Neural progenitor cell (in vitro differentiated cells): ENCODE results near the gene NEUROG1. TPM values are rescaled to one million over a fixed set of nuclear protein-coding genes. Genes with fewer than 3 reads are reported as not detected.
A peak's percentile ranks its signal among the peaks of the same experiment; 100 is the strongest.

Source experiments
- DNase-seq: peaks from one replicate; pipeline ENCODE4 v3.0.0-alpha.2; 2016; ENCODE audit warnings: low spot score
- H2AFZ ChIP-seq: fragments of 200-600 bp; sonication (generic); replicated peaks from 2 replicates; pipeline ENCODE4 v1.6.1; 2016; ENCODE audit warnings: antibody characterized with exemption
- H3F3A ChIP-seq: fragments of 200-600 bp; sonication (generic); 2 replicates; pipeline ENCODE4 v1.6.1; 2016; ENCODE audit warnings: antibody characterized with exemption, low read depth
- H3K27ac ChIP-seq: fragments of 200-600 bp; sonication (generic); 2 replicates; pipeline ENCODE4 v1.5.1; 2016; ENCODE audit warnings: mild to moderate bottlenecking
- H3K27me3 ChIP-seq: fragments of 200-600 bp; sonication (generic); 2 replicates; pipeline ENCODE4 v1.6.1; 2016; ENCODE audit warnings: mild to moderate bottlenecking, moderate library complexity
- H3K36me3 ChIP-seq: fragments of 200-600 bp; sonication (generic); 2 replicates; pipeline ENCODE4 v1.5.1; 2016
- H3K4me1 ChIP-seq: fragments of 200-600 bp; sonication (generic); 2 replicates; pipeline ENCODE4 v1.6.1; 2016; ENCODE audit warnings: mixed run types
- H3K4me2 ChIP-seq: fragments of 200-600 bp; sonication (generic); 2 replicates; pipeline ENCODE4 v1.6.1; 2016
- H3K4me3 ChIP-seq: fragments of 200-600 bp; sonication (generic); 2 replicates; pipeline ENCODE4 v1.5.1; 2016
- H3K79me2 ChIP-seq: fragments of 200-600 bp; sonication (generic); 2 replicates; pipeline ENCODE4 v1.6.1; 2016; ENCODE audit warnings: low read depth
- H3K9ac ChIP-seq: fragments of 200-600 bp; sonication (generic); 2 replicates; pipeline ENCODE4 v1.6.1; 2016
- H3K9me3 ChIP-seq: fragments of 200-600 bp; sonication (generic); 2 replicates; pipeline ENCODE4 v1.5.1; 2016; ENCODE audit warnings: low read depth
- H4K20me1 ChIP-seq: fragments of 200-600 bp; sonication (generic); 2 replicates; pipeline ENCODE4 v1.6.1; 2016; ENCODE audit warnings: low read depth
- H3K27ac Mint-ChIP-seq: 3 replicates; pipeline ENCODE4 v1.8.0; 2021; ENCODE audit warnings: mixed read lengths
- H3K27me3 Mint-ChIP-seq: 2 replicates; pipeline ENCODE4 v1.8.0; 2022; ENCODE audit warnings: low read depth, mild to moderate bottlenecking, inconsistent platforms, moderate library complexity, mixed read lengths; ENCODE audit not compliant: insufficient read depth
- H3K36me3 Mint-ChIP-seq: 3 replicates; pipeline ENCODE4 v1.8.0; 2021; ENCODE audit warnings: mixed read lengths
- H3K4me1 Mint-ChIP-seq: 3 replicates; pipeline ENCODE4 v1.8.0; 2021; ENCODE audit warnings: mixed read lengths
- H3K4me3 Mint-ChIP-seq: 3 replicates; pipeline ENCODE4 v1.8.0; 2021; ENCODE audit warnings: mild to moderate bottlenecking, moderate library complexity, mixed read lengths
- H3K9me3 Mint-ChIP-seq: 3 replicates; pipeline ENCODE4 v1.8.0; 2020; ENCODE audit warnings: mixed read lengths
- CTCF ChIP-seq: fragments of 200-600 bp; sonication (generic); IDR thresholded peaks from 2 replicates; pipeline ENCODE4 v1.5.1; 2017; ENCODE audit warnings: antibody characterized with exemption, mild to moderate bottlenecking
- EZH2 ChIP-seq: fragments of 200-600 bp; sonication (generic); IDR thresholded peaks from 2 replicates; pipeline ENCODE4 v1.6.1; 2017; ENCODE audit warnings: antibody characterized with exemption, mild to moderate bottlenecking, moderate library complexity
- EZH2phosphoT487 ChIP-seq: fragments of 200-600 bp; sonication (generic); IDR thresholded peaks from 2 replicates; pipeline ENCODE4 v1.6.1; 2017; ENCODE audit warnings: antibody characterized with exemption
- total RNA-seq: library from RNA; depleted of rRNA; stranded (reverse); fragments of >200 nt; gene quantifications from 2 replicates; pipeline ENCODE4 v1.2.3, GENCODE V29; 2015; ENCODE audit warnings: low replicate concordance

The NEUROG1 gene
- total RNA-seq, 1 donor from 2014 or later, result not detected

GRCh38 chr5:135508496-135509005, 27.2 kb downstream of the NEUROG1 start:
- peaks cover 100% of the 10 kb centered on the region for H3K27me3 ChIP-seq
- H3K79me2 ChIP-seq, result no peaks in the 10 kb centered on the region
- Mint-ChIP-seq H3K27ac (no peak overlapping the region), H3K4me1 (peaks cover 31% of the 10 kb centered on the region), H3K36me3 (no peaks in the 10 kb centered on the region), H3K4me3 (peak overlapping the region; percentile 83), H3K9me3 (peaks cover 2% of the 10 kb centered on the region), H3K27me3 (peaks cover 40% of the 10 kb centered on the region)
- peak; percentile 72 for DNase-seq
- H3K4me1 ChIP-seq, result peaks cover 9% of the 10 kb centered on the region
- peaks cover 7% of the 10 kb centered on the region for H3F3A ChIP-seq
- H3K27ac ChIP-seq, result no peak overlapping the region
- no peaks in the 10 kb centered on the region for H3K9me3 ChIP-seq
- H2AFZ ChIP-seq, result no peak overlapping the region
- peak overlapping the region; percentile 16 for H3K4me3 ChIP-seq
- no peak overlapping the region for H3K9ac ChIP-seq
- peaks cover 18% of the 10 kb centered on the region for H4K20me1 ChIP-seq
- peak; percentile 67 for TF ChIP-seq EZH2
- no peak for TF ChIP-seq EZH2phosphoT487
- no peaks in the 10 kb centered on the region for H3K36me3 ChIP-seq
- peak overlapping the region; percentile 62 for H3K4me2 ChIP-seq

- no peak overlapping the region for H3K4me2 ChIP-seq
- H3K9ac ChIP-seq, result no peak overlapping the region
- DNase-seq, result no peak
- no peaks in the 10 kb centered on the region for H3K79me2 ChIP-seq
- peaks cover 100% of the 10 kb centered on the region for H3K27me3 ChIP-seq
- H3K9me3 Mint-ChIP-seq, result peaks cover 2% of the 10 kb centered on the region
- TF ChIP-seq EZH2phosphoT487 (no peak), CTCF (no peak), EZH2 (no peak)
- peaks cover 9% of the 10 kb centered on the region for H3K4me1 ChIP-seq
- peaks cover 43% of the 10 kb centered on the region for H3K27me3 Mint-ChIP-seq
- peaks cover 7% of the 10 kb centered on the region for H3F3A ChIP-seq
- peaks cover 18% of the 10 kb centered on the region for H4K20me1 ChIP-seq
- no peaks in the 10 kb centered on the region for H3K36me3 Mint-ChIP-seq
- H3K4me3 ChIP-seq, result no peak overlapping the region
- no peaks in the 10 kb centered on the region for H3K9me3 ChIP-seq
- no peak overlapping the region for H2AFZ ChIP-seq
- no peak overlapping the region for H3K27ac Mint-ChIP-seq
- H3K4me1 Mint-ChIP-seq, result peaks cover 24% of the 10 kb centered on the region
- H3K4me3 Mint-ChIP-seq, result no peak overlapping the region
- H3K36me3 ChIP-seq, result no peaks in the 10 kb centered on the region
- no peak overlapping the region for H3K27ac ChIP-seq
Observed at GRCh38 chr5:135505973-135506372, 29.8 kb downstream of the NEUROG1 start.

GRCh38 chr5:135504376-135504775, 31.4 kb downstream of the NEUROG1 start:
- Histone ChIP-seq H3K9ac (no peak overlapping the region), H3K4me2 (no peak overlapping the region), H3K4me1 (peaks cover 11% of the 10 kb centered on the region), H3K27ac (no peak overlapping the region), H3K9me3 (no peaks in the 10 kb centered on the region), H2AFZ (no peak overlapping the region), H3K79me2 (no peaks in the 10 kb centered on the region), H3F3A (peaks cover 10% of the 10 kb centered on the region), H3K27me3 (peaks cover 100% of the 10 kb centered on the region), H4K20me1 (peaks cover 16% of the 10 kb centered on the region), H3K36me3 (no peaks in the 10 kb centered on the region), H3K4me3 (no peak overlapping the region)
- Mint-ChIP-seq H3K27ac (no peak overlapping the region), H3K4me1 (peaks cover 16% of the 10 kb centered on the region), H3K27me3 (peaks cover 34% of the 10 kb centered on the region), H3K9me3 (peaks cover 2% of the 10 kb centered on the region), H3K36me3 (no peaks in the 10 kb centered on the region), H3K4me3 (no peak overlapping the region)
- DNase-seq, result no peak
- TF ChIP-seq EZH2phosphoT487, result no peak
- no peak for TF ChIP-seq CTCF
- TF ChIP-seq EZH2, result no peak

GRCh38 chr5:135503871-135504270, 31.9 kb downstream of the NEUROG1 start:
- Histone ChIP-seq H3K9me3 (no peaks in the 10 kb centered on the region), H3K9ac (no peak overlapping the region), H3K36me3 (no peaks in the 10 kb centered on the region), H3K4me2 (no peak overlapping the region), H3F3A (peaks cover 14% of the 10 kb centered on the region), H3K79me2 (no peaks in the 10 kb centered on the region), H2AFZ (no peak overlapping the region), H3K4me3 (no peak overlapping the region), H4K20me1 (peaks cover 16% of the 10 kb centered on the region), H3K27ac (no peak overlapping the region), H3K4me1 (peaks cover 16% of the 10 kb centered on the region), H3K27me3 (peaks cover 100% of the 10 kb centered on the region)
- peaks cover 32% of the 10 kb centered on the region for H3K27me3 Mint-ChIP-seq
- H3K4me1 Mint-ChIP-seq, result peaks cover 16% of the 10 kb centered on the region
- no peaks in the 10 kb centered on the region for H3K36me3 Mint-ChIP-seq
- H3K9me3 Mint-ChIP-seq, result peaks cover 2% of the 10 kb centered on the region
- no peak for DNase-seq
- H3K27ac Mint-ChIP-seq, result no peak overlapping the region
- TF ChIP-seq EZH2phosphoT487, result no peak
- no peak overlapping the region for H3K4me3 Mint-ChIP-seq
